ENCODE measurements around the gene SLC6A18. TPM values are rescaled to one million over a fixed set of nuclear protein-coding genes. Genes with fewer than 3 reads are reported as not detected.

Gene SLC6A18
- total RNA-seq, 1 donor from 2014 or later: not detected

DNA sequence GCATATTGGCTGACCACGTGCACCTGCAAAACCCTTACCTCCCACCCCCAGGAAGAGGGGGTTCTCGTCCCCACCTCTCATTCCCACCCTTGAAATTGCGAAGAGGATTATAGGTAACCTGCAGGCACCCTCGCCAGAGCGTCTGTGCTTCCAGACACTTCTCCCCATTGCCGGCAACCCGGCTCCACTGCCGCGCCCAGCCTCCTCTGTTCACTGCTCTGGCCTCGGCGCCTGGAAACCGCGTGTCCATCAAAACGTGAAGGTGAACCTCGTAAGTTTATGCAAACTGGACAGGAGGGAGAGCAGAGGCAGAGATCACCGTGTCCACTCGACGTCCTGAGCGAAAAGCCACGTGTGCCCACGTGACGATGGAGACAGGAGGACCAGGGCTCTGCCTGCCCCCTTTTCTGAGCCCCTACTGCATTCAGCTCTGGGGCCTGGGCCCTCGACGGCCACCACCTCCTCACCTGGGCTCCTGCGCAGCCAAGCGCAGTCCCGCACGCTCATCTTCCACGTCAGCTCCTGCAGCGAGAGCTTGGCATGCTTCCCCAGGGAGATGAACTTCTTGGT lies 67.8 kb downstream of the SLC6A18 start:
- TF ChIP-seq, protein P1, sequence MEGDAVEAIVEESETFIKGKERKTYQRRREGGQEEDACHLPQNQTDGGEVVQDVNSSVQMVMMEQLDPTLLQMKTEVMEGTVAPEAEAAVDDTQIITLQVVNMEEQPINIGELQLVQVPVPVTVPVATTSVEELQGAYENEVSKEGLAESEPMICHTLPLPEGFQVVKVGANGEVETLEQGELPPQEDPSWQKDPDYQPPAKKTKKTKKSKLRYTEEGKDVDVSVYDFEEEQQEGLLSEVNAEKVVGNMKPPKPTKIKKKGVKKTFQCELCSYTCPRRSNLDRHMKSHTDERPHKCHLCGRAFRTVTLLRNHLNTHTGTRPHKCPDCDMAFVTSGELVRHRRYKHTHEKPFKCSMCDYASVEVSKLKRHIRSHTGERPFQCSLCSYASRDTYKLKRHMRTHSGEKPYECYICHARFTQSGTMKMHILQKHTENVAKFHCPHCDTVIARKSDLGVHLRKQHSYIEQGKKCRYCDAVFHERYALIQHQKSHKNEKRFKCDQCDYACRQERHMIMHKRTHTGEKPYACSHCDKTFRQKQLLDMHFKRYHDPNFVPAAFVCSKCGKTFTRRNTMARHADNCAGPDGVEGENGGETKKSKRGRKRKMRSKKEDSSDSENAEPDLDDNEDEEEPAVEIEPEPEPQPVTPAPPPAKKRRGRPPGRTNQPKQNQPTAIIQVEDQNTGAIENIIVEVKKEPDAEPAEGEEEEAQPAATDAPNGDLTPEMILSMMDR (IDR thresholded peaks at IDR 0.05): no peak
- no peak for DNase-seq (ENCODE audit: low spot score in 2 of 2)
- no peaks in the 10 kb centered on the region for H3K36me3 ChIP-seq
- no peaks in the 10 kb centered on the region for H3K27me3 ChIP-seq
- no peak overlapping the region for H3K27ac ChIP-seq
- no peaks in the 10 kb centered on the region for H3K4me1 ChIP-seq
- intact Hi-C loops (cut with DNase I): no loop called here
- no peak overlapping the region for H3K4me3 ChIP-seq
- no peaks in the 10 kb centered on the region for H3K9me3 ChIP-seq

DNA sequence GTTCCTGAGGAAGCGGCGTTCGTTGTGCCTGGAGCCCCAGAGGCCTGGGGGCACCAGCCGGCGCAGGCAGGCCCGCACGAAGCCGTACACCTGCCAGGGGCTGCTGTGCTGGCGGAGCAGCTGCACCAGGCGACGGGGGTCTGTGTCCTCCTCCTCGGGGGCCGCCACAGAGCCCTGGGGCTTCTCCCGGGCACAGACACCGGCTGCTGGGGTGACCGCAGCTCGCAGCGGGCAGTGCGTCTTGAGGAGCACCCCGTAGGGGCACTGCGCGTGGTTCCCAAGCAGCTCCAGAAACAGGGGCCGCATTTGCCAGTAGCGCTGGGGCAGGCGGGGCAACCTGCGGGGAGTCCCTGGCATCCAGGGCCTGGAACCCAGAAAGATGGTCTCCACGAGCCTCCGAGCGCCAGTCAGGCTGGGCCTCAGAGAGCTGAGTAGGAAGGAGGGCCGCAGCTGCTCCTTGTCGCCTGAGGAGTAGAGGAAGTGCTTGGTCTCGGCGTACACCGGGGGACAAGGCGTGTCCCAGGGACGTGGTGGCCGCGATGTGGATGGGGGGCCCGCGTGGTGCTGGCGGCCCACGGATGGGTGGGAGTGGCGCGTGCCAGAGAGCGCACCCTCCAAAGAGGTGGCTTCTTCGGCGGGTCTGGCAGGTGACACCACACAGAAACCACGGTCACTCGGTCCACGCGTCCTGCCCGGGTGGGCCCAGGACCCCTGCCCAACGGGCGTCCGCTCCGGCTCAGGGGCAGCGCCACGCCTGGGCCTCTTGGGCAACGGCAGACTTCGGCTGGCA lies 68.4 kb downstream of the SLC6A18 start:
- intact Hi-C loops (cut with DNase I): no loop called here
- Histone ChIP-seq H3K9me3 (no peaks in the 10 kb centered on the region), H3K4me3 (no peak overlapping the region), H3K36me3 (no peaks in the 10 kb centered on the region), H3K4me1 (no peaks in the 10 kb centered on the region), H3K27ac (no peak overlapping the region), H3K27me3 (no peaks in the 10 kb centered on the region)
- DNase-seq (ENCODE audit: low spot score in 2 of 2): peak in 1 of 2 donors; percentile 45
- TF ChIP-seq, protein P1 (IDR thresholded peaks at IDR 0.05): no peak

DNA sequence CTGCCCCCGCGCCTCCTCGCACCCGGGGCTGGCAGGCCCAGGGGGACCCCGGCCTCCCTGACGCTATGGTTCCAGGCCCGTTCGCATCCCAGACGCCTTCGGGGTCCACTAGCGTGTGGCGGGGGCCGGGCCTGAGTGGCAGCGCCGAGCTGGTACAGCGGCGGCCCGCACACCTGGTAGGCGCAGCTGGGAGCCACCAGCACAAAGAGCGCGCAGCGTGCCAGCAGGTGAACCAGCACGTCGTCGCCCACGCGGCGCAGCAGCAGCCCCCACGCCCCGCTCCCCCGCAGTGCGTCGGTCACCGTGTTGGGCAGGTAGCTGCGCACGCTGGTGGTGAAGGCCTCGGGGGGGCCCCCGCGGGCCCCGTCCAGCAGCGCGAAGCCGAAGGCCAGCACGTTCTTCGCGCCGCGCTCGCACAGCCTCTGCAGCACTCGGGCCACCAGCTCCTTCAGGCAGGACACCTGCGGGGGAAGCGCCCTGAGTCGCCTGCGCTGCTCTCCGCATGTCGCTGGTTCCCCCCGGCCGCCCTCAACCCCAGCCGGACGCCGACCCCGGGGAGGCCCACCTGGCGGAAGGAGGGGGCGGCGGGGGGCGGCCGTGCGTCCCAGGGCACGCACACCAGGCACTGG lies 69.1 kb downstream of the SLC6A18 start:
- H3K27me3 ChIP-seq: no peaks in the 10 kb centered on the region
- peak in 1 of 2 donors; percentile 46 for DNase-seq (ENCODE audit: low spot score in 2 of 2)
- H3K4me3 ChIP-seq: no peak overlapping the region
- TF ChIP-seq, protein P1 (IDR thresholded peaks at IDR 0.05): no peak
- no peaks in the 10 kb centered on the region for H3K36me3 ChIP-seq
- H3K9me3 ChIP-seq: no peaks in the 10 kb centered on the region
- H3K4me1 ChIP-seq: no peaks in the 10 kb centered on the region
- no peak overlapping the region for H3K27ac ChIP-seq
- intact Hi-C loops (cut with DNase I): no loop called here

- Histone ChIP-seq H3K27me3 (no peaks in the 10 kb centered on the region), H3K27ac (no peak within 1 kb of the TSS), H3K4me3 (no peak within 1 kb of the TSS), H3K36me3 (no peaks in the 10 kb centered on the region), H3K9me3 (no peaks in the 10 kb centered on the region), H3K4me1 (no peaks in the 10 kb centered on the region)
- DNase-seq (ENCODE audit: low spot score in 2 of 2): peak in 1 of 2 donors; percentile 57
- TF ChIP-seq, protein P1 (IDR thresholded peaks at IDR 0.05): no peak
- intact Hi-C loops (cut with DNase I): no loop called here
These were observed 69.9 kb downstream of the SLC6A18 start, which contains the start of gene TERT for GRCh38 chr5:1294835-1295649. Gene TERT, minus strand, starts transcription at chr5:1295068. Its CDS starts 79 bp downstream, at chr5:1294989.

GRCh38 chr5:1295650-1296037 lies 70.5 kb downstream of the SLC6A18 start:
- TF ChIP-seq, protein P1 (IDR thresholded peaks at IDR 0.05): no peak
- intact Hi-C loops (cut with DNase I): no loop called here
- Histone ChIP-seq H3K9me3 (no peaks in the 10 kb centered on the region), H3K4me3 (no peak overlapping the region), H3K36me3 (no peaks in the 10 kb centered on the region), H3K4me1 (no peaks in the 10 kb centered on the region), H3K27me3 (no peaks in the 10 kb centered on the region), H3K27ac (no peak overlapping the region)
- peak in 1 of 2 donors; percentile 50 for DNase-seq (ENCODE audit: low spot score in 2 of 2)
